Fibroblast of pulmonary artery (primary cell): ENCODE results near the gene HLA-B.
"Not testable (repeated sequence)": the region's sequence is repeated elsewhere in the genome, so short reads cannot be mapped to it uniquely, and the experiment has no call there.

Experiments used
- DNase-seq: peaks from one replicate; pipeline ENCODE4 v3.0.0-alpha.2; 2010; ENCODE audit warnings: low read depth
- H3K4me3 ChIP-seq: replicated peaks from 2 replicates; pipeline ENCODE4 v1.5.1; 2011; ENCODE audit warnings: low read depth, mild to moderate bottlenecking, control low read depth, low read length, moderate library complexity
- TF ChIP-seq, protein P1 (sequence below): IDR thresholded peaks from 2 replicates; pipeline ENCODE4 v1.5.1; 2011; ENCODE audit warnings: mild to moderate bottlenecking, control low read depth, low read length, inconsistent platforms; ENCODE audit errors: missing control alignments

Gene HLA-B

DNA sequence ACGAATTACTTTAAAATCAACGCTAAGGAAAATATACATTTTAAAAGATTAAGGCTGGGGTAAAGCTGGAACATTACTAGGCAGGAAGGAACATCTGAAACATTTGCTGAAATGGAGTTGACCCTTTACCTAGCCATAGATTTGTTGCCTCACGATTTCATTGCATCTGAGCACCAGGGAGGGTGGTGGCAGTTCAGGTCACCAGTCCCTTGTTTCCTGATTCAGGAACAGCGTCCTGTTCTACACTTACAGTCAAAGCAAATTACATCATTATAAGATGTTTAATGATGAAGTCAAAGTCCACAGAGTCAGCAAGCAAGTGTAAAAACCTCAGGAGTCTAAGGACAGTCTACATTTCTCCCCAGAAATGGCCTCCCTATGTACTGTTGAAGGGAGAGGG lies 37.4 kb upstream of the HLA-B start:
- DNase-seq: no peak
- TF ChIP-seq, protein P1, sequence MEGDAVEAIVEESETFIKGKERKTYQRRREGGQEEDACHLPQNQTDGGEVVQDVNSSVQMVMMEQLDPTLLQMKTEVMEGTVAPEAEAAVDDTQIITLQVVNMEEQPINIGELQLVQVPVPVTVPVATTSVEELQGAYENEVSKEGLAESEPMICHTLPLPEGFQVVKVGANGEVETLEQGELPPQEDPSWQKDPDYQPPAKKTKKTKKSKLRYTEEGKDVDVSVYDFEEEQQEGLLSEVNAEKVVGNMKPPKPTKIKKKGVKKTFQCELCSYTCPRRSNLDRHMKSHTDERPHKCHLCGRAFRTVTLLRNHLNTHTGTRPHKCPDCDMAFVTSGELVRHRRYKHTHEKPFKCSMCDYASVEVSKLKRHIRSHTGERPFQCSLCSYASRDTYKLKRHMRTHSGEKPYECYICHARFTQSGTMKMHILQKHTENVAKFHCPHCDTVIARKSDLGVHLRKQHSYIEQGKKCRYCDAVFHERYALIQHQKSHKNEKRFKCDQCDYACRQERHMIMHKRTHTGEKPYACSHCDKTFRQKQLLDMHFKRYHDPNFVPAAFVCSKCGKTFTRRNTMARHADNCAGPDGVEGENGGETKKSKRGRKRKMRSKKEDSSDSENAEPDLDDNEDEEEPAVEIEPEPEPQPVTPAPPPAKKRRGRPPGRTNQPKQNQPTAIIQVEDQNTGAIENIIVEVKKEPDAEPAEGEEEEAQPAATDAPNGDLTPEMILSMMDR: no peak
- no peak overlapping the region for H3K4me3 ChIP-seq

DNA sequence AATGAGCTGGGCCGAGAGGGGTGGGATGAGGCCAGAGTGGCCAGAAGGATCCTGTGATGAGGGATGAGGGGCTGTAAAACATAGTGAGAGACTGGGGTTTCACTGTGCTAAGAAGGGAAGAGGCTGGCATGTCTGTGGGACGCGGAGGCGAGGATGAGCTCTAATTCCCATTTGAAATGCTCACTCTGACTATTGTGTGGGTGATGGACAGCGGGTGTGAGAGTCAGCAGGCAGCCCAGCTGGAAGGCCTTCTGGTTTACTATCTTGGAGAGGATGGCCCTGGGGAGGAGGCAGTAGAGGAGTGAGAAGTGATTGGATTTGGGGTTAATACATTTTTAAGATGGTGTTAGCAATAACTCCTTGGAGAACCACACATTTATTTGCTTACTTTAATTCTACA lies 37.0 kb upstream of the HLA-B start:
- DNase-seq: no peak
- TF ChIP-seq, protein P1: no peak
- no peak overlapping the region for H3K4me3 ChIP-seq

DNA sequence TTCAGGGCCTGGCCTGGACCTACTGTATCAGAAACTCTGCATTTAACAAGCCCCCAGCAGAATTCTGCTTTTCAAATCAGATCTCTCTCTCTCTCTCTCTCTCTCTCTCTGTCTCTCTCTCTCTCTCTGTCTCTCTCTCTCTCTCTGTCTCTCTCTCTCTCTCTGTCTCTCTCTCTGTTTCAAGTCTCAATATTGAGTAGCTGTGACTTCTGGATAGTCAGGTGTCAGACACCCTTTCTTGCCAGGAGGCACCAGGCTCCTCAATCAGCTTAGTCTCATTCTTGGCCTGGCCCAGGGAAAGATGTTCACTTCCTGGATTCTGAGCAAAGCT lies 32.8 kb upstream of the HLA-B start:
- DNase-seq, H3K4me3 ChIP-seq: not testable (repeated sequence)

DNA sequence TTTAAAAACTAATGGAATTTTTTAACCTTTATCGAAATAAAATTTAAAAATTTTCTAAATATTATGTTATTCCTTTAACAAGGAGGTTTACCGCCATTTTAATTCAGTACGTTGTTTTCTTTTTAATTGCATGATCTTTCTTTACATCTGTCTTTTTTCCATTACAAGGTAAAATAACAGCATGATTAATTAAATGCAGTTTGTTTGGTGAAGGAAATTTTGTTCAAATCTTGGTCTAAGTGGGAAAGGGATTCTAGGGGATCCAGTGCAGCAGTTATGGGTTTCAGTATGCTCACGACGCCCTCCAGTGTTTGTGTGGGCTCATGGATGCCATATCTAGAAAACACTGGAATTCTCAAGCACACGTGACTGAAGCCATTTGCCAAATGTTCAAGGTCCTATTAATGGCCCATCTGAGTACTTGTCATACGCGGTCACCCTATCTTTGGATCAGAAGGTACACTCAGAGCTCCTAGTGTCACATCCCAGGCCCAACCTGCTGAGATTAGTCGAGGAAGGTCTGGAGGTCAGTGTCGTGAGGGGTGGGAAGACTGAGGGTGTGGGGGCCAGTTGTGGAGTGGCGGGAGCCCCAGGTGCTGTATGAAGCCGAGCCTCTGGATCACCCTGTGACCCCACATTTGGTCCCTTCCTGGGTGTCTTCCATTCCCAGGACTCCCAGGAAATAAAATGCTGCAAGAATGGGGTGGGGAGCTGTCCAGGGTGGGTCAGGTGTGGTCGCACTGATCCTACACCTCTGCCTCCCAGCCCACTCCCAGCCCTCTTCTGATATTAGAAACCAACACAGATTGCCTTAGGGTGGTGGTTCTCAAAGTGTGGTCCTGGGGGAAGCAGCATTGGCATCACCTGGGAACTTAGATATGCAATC lies 32.2 kb upstream of the HLA-B start:
- not testable (repeated sequence) for DNase-seq, H3K4me3 ChIP-seq

DNA sequence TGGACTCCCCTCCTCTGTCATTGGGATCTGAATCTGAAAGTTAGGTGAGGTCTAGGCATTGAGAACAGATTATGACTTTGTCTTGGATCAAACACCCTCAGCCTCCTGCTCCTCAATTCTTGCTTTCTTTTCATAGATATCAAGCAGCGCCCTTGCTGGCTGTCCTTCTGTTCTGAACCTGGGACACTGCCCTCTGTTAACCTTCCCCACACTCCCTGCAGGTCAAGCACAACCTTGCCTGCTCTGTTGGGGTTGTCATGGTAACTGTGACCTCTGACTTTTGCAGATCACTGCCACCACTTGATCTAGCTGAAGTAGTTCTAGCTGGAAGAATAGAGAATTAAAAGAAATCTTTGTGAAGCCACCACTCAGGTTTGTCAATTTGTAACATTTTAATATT lies 30.0 kb upstream of the HLA-B start:
- TF ChIP-seq, protein P1: no peak
- no peak overlapping the region for H3K4me3 ChIP-seq
- DNase-seq: no peak

DNA sequence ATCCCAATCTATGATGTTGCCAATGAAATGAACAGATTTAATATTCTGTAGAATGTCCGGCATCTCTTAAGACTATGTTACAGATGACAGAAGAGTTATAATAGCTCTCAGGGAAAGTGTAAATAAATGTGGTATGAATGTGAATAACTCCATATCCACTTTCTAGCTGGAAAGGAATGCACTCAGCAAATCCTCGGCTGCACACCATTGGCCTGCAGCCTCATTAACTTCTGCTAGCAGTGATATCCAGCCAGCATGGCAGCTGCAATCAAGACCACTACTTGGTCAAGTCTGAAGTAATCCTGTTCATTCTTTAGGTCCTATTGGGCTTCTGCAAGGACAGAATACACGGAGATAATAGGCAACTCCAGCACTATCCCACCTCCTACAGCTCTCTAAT lies 29.1 kb upstream of the HLA-B start:
- TF ChIP-seq, protein P1: no peak
- DNase-seq: no peak
- no peak overlapping the region for H3K4me3 ChIP-seq

DNA sequence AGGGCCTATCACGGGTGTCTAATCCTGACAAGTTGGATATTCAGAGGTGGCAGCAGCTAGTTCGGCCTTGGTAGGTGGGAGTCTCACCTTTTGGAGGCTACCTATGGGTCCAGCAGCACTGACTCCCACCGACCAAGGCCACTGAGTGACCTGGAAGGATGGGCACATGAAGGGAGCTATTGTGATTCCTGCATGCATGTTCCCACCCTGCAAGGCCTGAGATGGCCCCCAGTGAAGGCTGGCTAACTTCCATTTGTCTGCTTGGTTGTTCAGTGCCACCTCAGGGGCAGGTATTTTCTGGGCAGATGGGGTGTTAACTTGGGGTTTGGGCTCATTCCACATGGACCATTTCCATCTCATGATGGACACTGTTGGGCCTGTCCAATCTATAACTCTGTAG lies 28.1 kb upstream of the HLA-B start:
- no peak for DNase-seq
- H3K4me3 ChIP-seq: no peak overlapping the region

DNA sequence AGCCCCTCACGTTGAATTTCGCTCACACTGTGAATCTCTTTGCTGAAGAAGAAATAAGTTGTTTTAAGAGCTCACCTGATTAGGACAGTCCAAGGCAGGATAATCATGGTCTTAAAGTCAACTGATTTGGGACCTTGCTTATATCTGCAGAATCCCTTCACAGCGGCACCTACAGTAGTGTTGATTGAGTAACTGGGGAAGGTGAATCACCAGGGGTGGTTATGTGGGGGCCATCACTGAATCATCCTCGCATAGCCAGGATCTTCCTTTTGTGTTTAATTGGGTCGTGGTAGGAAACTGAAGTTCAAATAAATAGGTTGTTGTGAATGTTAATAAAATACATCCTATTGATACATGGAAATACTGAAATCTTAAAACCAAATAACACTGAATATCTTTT lies 26.2 kb upstream of the HLA-B start:
- TF ChIP-seq, protein P1: no peak

More for the DNA sequence above, 28.1 kb upstream of the HLA-B start:
- TF ChIP-seq, protein P1: no peak

More for the DNA sequence above, 26.2 kb upstream of the HLA-B start:
- no peak overlapping the region for H3K4me3 ChIP-seq
- peak; percentile 20 for DNase-seq
